Karpas-422 (cell line): ENCODE measurements around the gene HTR3B. TPM values are rescaled to one million over a fixed set of nuclear protein-coding genes. Genes with fewer than 3 reads are reported as not detected.
A peak's percentile ranks its signal among the peaks of the same experiment; 100 is the strongest.

Experiments
- DNase-seq: peaks from one replicate; pipeline ENCODE4 v3.0.0-alpha.2; 2015
- H2AFZ ChIP-seq: fragments of 200-600 bp; sonication (generic); 2 replicates; pipeline ENCODE4 v1.6.1; 2014; ENCODE audit warnings: antibody characterized with exemption, low read length, mixed read lengths
- H3K27ac ChIP-seq: fragments of 200-600 bp; sonication (generic); 2 replicates; pipeline ENCODE4 v1.5.1; 2014; ENCODE audit warnings: mild to moderate bottlenecking, low read length, moderate library complexity
- H3K27me3 ChIP-seq: fragments of 200-600 bp; sonication (generic); 2 replicates; pipeline ENCODE4 v1.6.1; 2014; ENCODE audit warnings: low read length, mixed read lengths
- H3K36me3 ChIP-seq: fragments of 200-600 bp; sonication (generic); 2 replicates; pipeline ENCODE4 v1.6.1; 2014; ENCODE audit warnings: low read length, mixed read lengths; ENCODE audit not compliant: insufficient read depth
- H3K4me1 ChIP-seq: fragments of 200-600 bp; sonication (generic); 2 replicates; pipeline ENCODE4 v1.6.1; 2014; ENCODE audit warnings: mild to moderate bottlenecking, low read length, mixed read lengths
- H3K4me2 ChIP-seq: fragments of 200-600 bp; sonication (generic); 2 replicates; pipeline ENCODE4 v1.6.1; 2014; ENCODE audit warnings: low read length, low read depth, mild to moderate bottlenecking; ENCODE audit not compliant: poor library complexity, severe bottlenecking
- H3K4me3 ChIP-seq: fragments of 200-600 bp; sonication (generic); 2 replicates; pipeline ENCODE4 v1.5.1; 2014; ENCODE audit warnings: mild to moderate bottlenecking, antibody characterized with exemption, low read length, mixed read lengths
- H3K79me2 ChIP-seq: fragments of 200-600 bp; sonication (generic); 2 replicates; pipeline ENCODE4 v1.6.1; 2014; ENCODE audit warnings: mild to moderate bottlenecking, low read length, mixed read lengths
- H3K9ac ChIP-seq: fragments of 200-600 bp; sonication (generic); 2 replicates; pipeline ENCODE4 v1.6.0; 2014; ENCODE audit warnings: low read length
- H3K9me2 ChIP-seq: fragments of 200-600 bp; sonication (generic), shearing (Covaris generic); replicated peaks from 2 replicates; pipeline ENCODE4 v1.6.0; 2014; ENCODE audit warnings: mild to moderate bottlenecking, low read length, moderate library complexity; ENCODE audit not compliant: insufficient read depth
- H3K9me3 ChIP-seq: fragments of 300-700, 200-600 bp; sonication (generic); 2 replicates; pipeline ENCODE4 v1.6.1; 2014; ENCODE audit warnings: low read length, mixed read lengths
- H4K20me1 ChIP-seq: fragments of 200-600 bp; sonication (generic); 2 replicates; pipeline ENCODE4 v1.6.1; 2014; ENCODE audit warnings: mild to moderate bottlenecking, antibody characterized with exemption, low read length, low read depth; ENCODE audit not compliant: insufficient read depth
- total RNA-seq: library from RNA; depleted of rRNA; stranded (reverse); fragments of >200 nt; shearing (Covaris generic); gene quantifications from 2 replicates; pipeline ENCODE4 v1.2.3, GENCODE V29; 2014; ENCODE audit warnings: low replicate concordance

Gene HTR3B
- total RNA-seq, 1 experiment from 2014 or later = 2.2 TPM

- no peaks in the 10 kb centered on the region for H3K36me3 ChIP-seq
- H3K27ac ChIP-seq = no peak overlapping the region
- H2AFZ ChIP-seq = no peak overlapping the region
- peaks cover 45% of the 10 kb centered on the region for H3K79me2 ChIP-seq
- H3K4me3 ChIP-seq = no peak overlapping the region
- no peak for DNase-seq
- no peaks in the 10 kb centered on the region for H3K27me3 ChIP-seq
- H3K9me2 ChIP-seq = no peaks in the 10 kb centered on the region
- no peaks in the 10 kb centered on the region for H3K9me3 ChIP-seq
- no peak overlapping the region for H3K9ac ChIP-seq
- no peaks in the 10 kb centered on the region for H4K20me1 ChIP-seq
- H3K4me1 ChIP-seq = peaks cover 34% of the 10 kb centered on the region
- no peak overlapping the region for H3K4me2 ChIP-seq
Observed at GRCh38 chr11:113871336-113871735, 33.3 kb upstream of the HTR3B start.

GRCh38 chr11:113873236-113873626 lies 31.4 kb upstream of the HTR3B start:
- DNase-seq = no peak
- Histone ChIP-seq H4K20me1 (no peaks in the 10 kb centered on the region), H3K9me2 (no peaks in the 10 kb centered on the region), H3K27me3 (no peaks in the 10 kb centered on the region), H3K9me3 (no peaks in the 10 kb centered on the region), H3K27ac (no peak overlapping the region), H3K79me2 (peaks cover 38% of the 10 kb centered on the region), H3K4me1 (peaks cover 42% of the 10 kb centered on the region), H2AFZ (no peak overlapping the region), H3K4me2 (peak overlapping the region; percentile 23), H3K4me3 (no peak overlapping the region), H3K9ac (no peak overlapping the region), H3K36me3 (no peaks in the 10 kb centered on the region)

- Histone ChIP-seq H3K4me1 (peaks cover 42% of the 10 kb centered on the region), H2AFZ (no peak overlapping the region), H3K27me3 (no peaks in the 10 kb centered on the region), H4K20me1 (no peaks in the 10 kb centered on the region), H3K4me2 (peak overlapping the region; percentile 86), H3K27ac (no peak overlapping the region), H3K9ac (peak overlapping the region; percentile 77), H3K9me2 (no peaks in the 10 kb centered on the region), H3K9me3 (no peaks in the 10 kb centered on the region), H3K79me2 (peaks cover 38% of the 10 kb centered on the region), H3K36me3 (no peaks in the 10 kb centered on the region), H3K4me3 (peak overlapping the region; percentile 73)
- no peak for DNase-seq
Observed at GRCh38 chr11:113874096-113874495, 30.5 kb upstream of the HTR3B start.

GRCh38 chr11:113874581-113875233 lies 29.9 kb upstream of the HTR3B start:
- Histone ChIP-seq H2AFZ (peak overlapping the region; percentile 28; the same call in 1 of the 2 replicates), H4K20me1 (no peaks in the 10 kb centered on the region), H3K9ac (peak overlapping the region; percentile 77), H3K27me3 (no peaks in the 10 kb centered on the region), H3K4me3 (peak overlapping the region; percentile 73), H3K79me2 (peaks cover 36% of the 10 kb centered on the region), H3K4me1 (peaks cover 42% of the 10 kb centered on the region), H3K4me2 (peak overlapping the region; percentile 86), H3K36me3 (no peaks in the 10 kb centered on the region), H3K9me2 (no peaks in the 10 kb centered on the region), H3K27ac (no peak overlapping the region), H3K9me3 (no peaks in the 10 kb centered on the region)
- peak; percentile 57 for DNase-seq

- Histone ChIP-seq H2AFZ (peak within 1 kb of the TSS; percentile 66; the same call in 1 of the 2 replicates), H3K27me3 (no peaks in the 10 kb centered on the region), H3K9me2 (no peaks in the 10 kb centered on the region), H3K79me2 (peaks cover 32% of the 10 kb centered on the region), H4K20me1 (no peaks in the 10 kb centered on the region), H3K9ac (peak within 1 kb of the TSS; percentile 83), H3K9me3 (no peaks in the 10 kb centered on the region), H3K4me1 (peaks cover 42% of the 10 kb centered on the region), H3K4me2 (peak within 1 kb of the TSS; percentile 86), H3K36me3 (no peaks in the 10 kb centered on the region), H3K4me3 (peak within 1 kb of the TSS; percentile 74), H3K27ac (peak within 1 kb of the TSS; percentile 37; the same call in 1 of the 2 replicates)
- peak; percentile 93 for DNase-seq
Observed at GRCh38 chr11:113875234-113876073, 29.1 kb upstream of the HTR3B start, which contains the start of gene USP28. TSS of gene USP28 (minus strand) at chr11:113875572. CDS start at chr11:113875501, 71 bp downstream.

- Histone ChIP-seq H3K36me3 (no peaks in the 10 kb centered on the region), H3K9ac (peak overlapping the region; percentile 83), H3K4me1 (peaks cover 35% of the 10 kb centered on the region), H3K4me2 (peak overlapping the region; percentile 74), H3K79me2 (peaks cover 24% of the 10 kb centered on the region), H2AFZ (peak overlapping the region; percentile 66; the same call in 1 of the 2 replicates), H3K27ac (peak overlapping the region; percentile 37; the same call in 1 of the 2 replicates), H3K4me3 (peak overlapping the region; percentile 74), H3K27me3 (no peaks in the 10 kb centered on the region), H3K9me2 (no peaks in the 10 kb centered on the region), H3K9me3 (no peaks in the 10 kb centered on the region), H4K20me1 (no peaks in the 10 kb centered on the region)
- DNase-seq = peak; percentile 49
Observed at GRCh38 chr11:113876074-113876797, 28.4 kb upstream of the HTR3B start.

GRCh38 chr11:113876798-113877669 lies 27.6 kb upstream of the HTR3B start:
- no peaks in the 10 kb centered on the region for H3K9me3 ChIP-seq
- H3K27me3 ChIP-seq = no peaks in the 10 kb centered on the region
- H3K79me2 ChIP-seq = peaks cover 21% of the 10 kb centered on the region
- H3K36me3 ChIP-seq = no peaks in the 10 kb centered on the region
- no peak for DNase-seq
- H4K20me1 ChIP-seq = no peaks in the 10 kb centered on the region
- no peak overlapping the region for H3K4me3 ChIP-seq
- H2AFZ ChIP-seq = no peak overlapping the region
- H3K4me2 ChIP-seq = no peak overlapping the region
- H3K9me2 ChIP-seq = no peaks in the 10 kb centered on the region
- H3K9ac ChIP-seq = no peak overlapping the region
- peaks cover 31% of the 10 kb centered on the region for H3K4me1 ChIP-seq
- H3K27ac ChIP-seq = no peak overlapping the region
